ENCODE results near the gene LRRC2. TPM values are rescaled to one million over a fixed set of nuclear protein-coding genes. Genes with fewer than 3 reads are reported as not detected.
"Not testable (repeated sequence)": the region's sequence is repeated elsewhere in the genome, so short reads cannot be mapped to it uniquely, and the experiment has no call there.

LRRC2 gene
- total RNA-seq, 1 experiment from 2014 or later, result 0.26 TPM

- no peak for TF ChIP-seq CTCF (conservative IDR thresholded peaks at IDR 0.05; ENCODE audit: low read depth, low read length)
- TF ChIP-seq EZH2 (IDR thresholded peaks at IDR 0.05; ENCODE audit: low read length, unreplicated experiment), result no peak
- no peak for TF ChIP-seq EZH2phosphoT487 (IDR thresholded peaks at IDR 0.05; ENCODE audit: borderline replicate concordance, low read length)
- Histone ChIP-seq H3K4me2 (ENCODE audit: low read length) (no peak overlapping the region), H3K79me2 (ENCODE audit: low read length) (no peaks in the 10 kb centered on the region), H3K9me2 (replicated peaks; ENCODE audit: low read length) (no peaks in the 10 kb centered on the region), H3K36me3 (ENCODE audit: low read depth, low read length) (no peaks in the 10 kb centered on the region), H2AFZ (ENCODE audit: low read length) (no peak overlapping the region), H3K27me3 (ENCODE audit: low read length) (no peaks in the 10 kb centered on the region), H4K20me1 (ENCODE audit: low read length) (no peaks in the 10 kb centered on the region), H3F3A (ENCODE audit: low read length, unreplicated experiment) (no peaks in the 10 kb centered on the region), H3K4me3 (ENCODE audit: low read length) (no peak overlapping the region), H3K27ac (ENCODE audit: low read length) (no peak overlapping the region), H3K9me3 (ENCODE audit: low read length) (no peaks in the 10 kb centered on the region), H3K9ac (ENCODE audit: low read length) (no peak overlapping the region), H3K4me1 (ENCODE audit: insufficient read depth, low read length) (no peaks in the 10 kb centered on the region)
- BruUV-seq (replicated peaks), result no TSS peak
- no peak for DNase-seq
- POLR2A ChIA-PET (ENCODE audit: unreplicated experiment), result no interaction called here
- CTCF ChIA-PET, result no interaction called here
- intact Hi-C loops (cut with micrococcal nuclease), result no loop called here
- ATAC-seq, result no peak
These were observed 14.6 kb upstream of the LRRC2 start for GRCh38 chr3:46580675-46581074.

GRCh38 chr3:46579756-46580286, 13.7 kb upstream of the LRRC2 start:
- Histone ChIP-seq H3K27me3 (ENCODE audit: low read length) (no peaks in the 10 kb centered on the region), H3K9me2 (replicated peaks; ENCODE audit: low read length) (no peaks in the 10 kb centered on the region), H2AFZ (ENCODE audit: low read length) (no peak overlapping the region), H4K20me1 (ENCODE audit: low read length) (no peaks in the 10 kb centered on the region), H3K27ac (ENCODE audit: low read length) (no peak overlapping the region), H3K36me3 (ENCODE audit: low read depth, low read length) (no peaks in the 10 kb centered on the region), H3K4me3 (ENCODE audit: low read length) (no peak overlapping the region), H3F3A (ENCODE audit: low read length, unreplicated experiment) (no peaks in the 10 kb centered on the region), H3K4me1 (ENCODE audit: insufficient read depth, low read length) (no peaks in the 10 kb centered on the region), H3K4me2 (ENCODE audit: low read length) (no peak overlapping the region), H3K9ac (ENCODE audit: low read length) (no peak overlapping the region), H3K79me2 (ENCODE audit: low read length) (no peaks in the 10 kb centered on the region), H3K9me3 (ENCODE audit: low read length) (no peaks in the 10 kb centered on the region)
- no TSS peak for BruUV-seq (replicated peaks)
- DNase-seq, result no peak
- POLR2A ChIA-PET (ENCODE audit: unreplicated experiment), result no interaction called here
- no peak for ATAC-seq
- no peak for TF ChIP-seq EZH2phosphoT487 (IDR thresholded peaks at IDR 0.05; ENCODE audit: borderline replicate concordance, low read length)
- intact Hi-C loops (cut with micrococcal nuclease), result no loop called here
- CTCF ChIA-PET, result no interaction called here

- POLR2A ChIA-PET (ENCODE audit: unreplicated experiment), result no interaction called here
These were observed 13.1 kb upstream of the LRRC2 start for GRCh38 chr3:46578973-46579755.

GRCh38 chr3:46577580-46578249, 11.6 kb upstream of the LRRC2 start:
- ATAC-seq; H3K9me2 ChIP-seq (replicated peaks; ENCODE audit: low read length); H3K79me2 ChIP-seq (ENCODE audit: low read length); H3K4me3 ChIP-seq (ENCODE audit: low read length); CTCF ChIA-PET; H3K4me2 ChIP-seq (ENCODE audit: low read length); BruUV-seq (replicated peaks); H3K4me1 ChIP-seq (ENCODE audit: insufficient read depth, low read length); DNase-seq; H3K9me3 ChIP-seq (ENCODE audit: low read length); H4K20me1 ChIP-seq (ENCODE audit: low read length); H3K27ac ChIP-seq (ENCODE audit: low read length); H3K27me3 ChIP-seq (ENCODE audit: low read length); H3F3A ChIP-seq (ENCODE audit: low read length, unreplicated experiment); H3K36me3 ChIP-seq (ENCODE audit: low read depth, low read length); POLR2A ChIA-PET (ENCODE audit: unreplicated experiment); H3K9ac ChIP-seq (ENCODE audit: low read length); H2AFZ ChIP-seq (ENCODE audit: low read length); intact Hi-C loops (cut with micrococcal nuclease): not testable (repeated sequence)

More at GRCh38 chr3:46578973-46579755, 13.1 kb upstream of the LRRC2 start:
- Histone ChIP-seq H3K4me2 (ENCODE audit: low read length) (no peak overlapping the region), H3K79me2 (ENCODE audit: low read length) (no peaks in the 10 kb centered on the region), H3K9me2 (replicated peaks; ENCODE audit: low read length) (no peaks in the 10 kb centered on the region), H3K27ac (ENCODE audit: low read length) (no peak overlapping the region), H3K4me3 (ENCODE audit: low read length) (no peak overlapping the region), H3K4me1 (ENCODE audit: insufficient read depth, low read length) (no peaks in the 10 kb centered on the region), H3K9ac (ENCODE audit: low read length) (no peak overlapping the region), H3K27me3 (ENCODE audit: low read length) (no peaks in the 10 kb centered on the region), H3K9me3 (ENCODE audit: low read length) (no peaks in the 10 kb centered on the region), H3F3A (ENCODE audit: low read length, unreplicated experiment) (no peaks in the 10 kb centered on the region), H2AFZ (ENCODE audit: low read length) (no peak overlapping the region), H3K36me3 (ENCODE audit: low read depth, low read length) (no peaks in the 10 kb centered on the region), H4K20me1 (ENCODE audit: low read length) (no peaks in the 10 kb centered on the region)
- no peak for DNase-seq
- CTCF ChIA-PET, result no interaction called here
- intact Hi-C loops (cut with micrococcal nuclease), result no loop called here
- no TSS peak for BruUV-seq (replicated peaks)
- no peak; the same call in 1 of the 2 replicates for ATAC-seq
- TF ChIP-seq EZH2phosphoT487 (IDR thresholded peaks at IDR 0.05; ENCODE audit: borderline replicate concordance, low read length) (no peak), EZH2 (IDR thresholded peaks at IDR 0.05; ENCODE audit: low read length, unreplicated experiment) (no peak), CTCF (conservative IDR thresholded peaks at IDR 0.05; ENCODE audit: low read depth, low read length) (no peak)

All from PC-3 (cell line).